HG03520 (cell line): Measurements from ENCODE around the gene CAPZB.

Experiments
- ATAC-seq: cut with Tn5 transposase; IDR thresholded peaks from one replicate; pipeline ENCODE4 v1.9.1; 2021; ENCODE audit warnings: mild to moderate bottlenecking, moderate library complexity; ENCODE audit not compliant: unreplicated experiment

Gene CAPZB

DNA sequence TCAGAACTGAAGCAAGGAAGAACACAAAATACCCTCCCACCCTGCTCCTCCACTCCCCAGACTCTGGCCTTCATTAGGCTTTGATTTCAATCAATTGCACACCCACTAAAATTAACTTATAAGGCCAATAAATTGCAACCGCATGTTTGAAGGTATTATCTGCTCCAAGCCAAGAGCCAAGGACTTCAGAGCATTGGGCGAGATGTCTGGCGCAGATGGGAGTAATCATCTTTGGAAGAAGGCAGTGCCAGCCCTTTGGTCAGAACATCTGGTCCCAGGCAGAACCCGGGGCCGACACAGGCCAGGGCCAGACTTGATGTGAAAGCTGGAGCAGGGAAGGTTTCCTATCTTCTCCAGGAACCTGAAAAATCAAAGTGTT lies 113.2 kb downstream of the CAPZB start:
- no peak for ATAC-seq

DNA sequence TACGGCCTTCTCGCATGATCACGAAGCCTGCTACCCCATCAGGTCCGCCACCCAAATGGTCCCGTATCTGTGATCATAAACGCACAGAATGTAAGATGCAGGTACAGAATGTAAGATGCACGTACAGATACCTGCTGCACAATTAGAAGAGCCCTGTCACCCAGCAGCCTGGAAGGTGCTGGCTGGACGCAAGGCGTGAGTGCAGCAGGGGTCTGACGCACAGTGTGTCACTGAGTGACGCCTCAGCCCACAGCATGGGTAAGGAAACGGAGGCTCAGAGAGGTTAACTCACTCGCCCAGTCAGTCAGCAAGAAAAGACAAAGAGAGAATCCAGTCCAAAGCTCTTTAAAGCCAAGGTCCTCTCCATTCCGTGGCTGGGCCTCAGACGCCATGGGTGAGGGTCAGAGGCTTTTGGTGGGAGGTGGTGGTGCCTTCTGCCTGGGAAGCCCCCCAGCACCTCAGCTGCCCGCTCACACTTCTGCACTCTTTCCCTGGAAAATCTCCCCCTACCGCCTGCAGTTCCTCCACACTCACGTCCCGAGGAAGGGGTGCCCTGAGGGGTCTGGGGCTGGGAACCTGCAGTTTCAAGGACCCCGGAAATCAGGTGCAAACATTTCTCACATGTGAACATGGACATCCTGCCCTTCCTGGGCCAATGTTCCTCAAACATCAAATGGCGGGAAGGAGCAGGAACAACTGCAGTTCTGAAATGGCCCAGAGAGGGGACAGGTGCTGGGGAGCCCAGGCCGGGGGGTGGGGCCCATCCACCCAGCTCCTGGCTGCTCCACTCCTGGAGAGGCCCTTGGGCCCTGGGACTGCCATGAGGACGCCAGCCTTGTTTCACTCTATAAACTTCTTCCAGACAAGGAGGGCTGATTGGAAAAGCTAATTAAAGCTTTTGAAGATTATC lies 113.9 kb downstream of the CAPZB start:
- ATAC-seq: no peak

DNA sequence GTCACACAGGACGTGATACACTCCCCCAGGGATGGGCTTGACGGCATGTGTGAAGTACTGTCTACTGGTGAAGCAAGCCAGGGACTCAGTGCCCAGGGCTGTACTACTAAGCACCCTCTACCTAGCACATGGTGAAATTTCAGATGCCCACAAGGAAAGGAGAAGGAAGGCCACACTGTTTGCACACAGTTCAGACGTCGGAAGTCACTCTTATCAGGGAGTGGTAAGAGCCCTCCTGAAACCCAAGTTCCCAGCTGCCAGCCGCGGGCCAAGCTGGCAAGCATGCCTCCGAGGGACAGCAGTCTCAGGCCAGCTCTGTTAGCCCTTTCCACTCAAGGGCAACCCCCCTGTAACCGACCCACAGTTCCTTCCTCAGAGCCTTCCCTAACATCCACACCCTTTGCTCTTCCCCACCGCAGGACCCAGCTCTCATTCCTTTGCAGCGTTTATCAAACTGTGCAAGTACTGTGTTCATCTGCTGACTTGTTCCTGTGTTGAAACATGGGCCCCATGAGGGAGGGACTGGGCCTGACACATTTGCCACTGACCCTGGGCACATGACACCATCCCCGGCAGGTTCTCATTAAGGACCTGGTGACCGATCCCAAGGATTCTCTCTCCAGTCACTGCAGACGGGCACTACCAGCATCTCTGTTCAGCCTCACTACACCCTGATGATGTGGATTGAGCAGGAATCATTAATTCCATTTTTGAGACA lies 114.7 kb downstream of the CAPZB start:
- ATAC-seq: no peak

DNA sequence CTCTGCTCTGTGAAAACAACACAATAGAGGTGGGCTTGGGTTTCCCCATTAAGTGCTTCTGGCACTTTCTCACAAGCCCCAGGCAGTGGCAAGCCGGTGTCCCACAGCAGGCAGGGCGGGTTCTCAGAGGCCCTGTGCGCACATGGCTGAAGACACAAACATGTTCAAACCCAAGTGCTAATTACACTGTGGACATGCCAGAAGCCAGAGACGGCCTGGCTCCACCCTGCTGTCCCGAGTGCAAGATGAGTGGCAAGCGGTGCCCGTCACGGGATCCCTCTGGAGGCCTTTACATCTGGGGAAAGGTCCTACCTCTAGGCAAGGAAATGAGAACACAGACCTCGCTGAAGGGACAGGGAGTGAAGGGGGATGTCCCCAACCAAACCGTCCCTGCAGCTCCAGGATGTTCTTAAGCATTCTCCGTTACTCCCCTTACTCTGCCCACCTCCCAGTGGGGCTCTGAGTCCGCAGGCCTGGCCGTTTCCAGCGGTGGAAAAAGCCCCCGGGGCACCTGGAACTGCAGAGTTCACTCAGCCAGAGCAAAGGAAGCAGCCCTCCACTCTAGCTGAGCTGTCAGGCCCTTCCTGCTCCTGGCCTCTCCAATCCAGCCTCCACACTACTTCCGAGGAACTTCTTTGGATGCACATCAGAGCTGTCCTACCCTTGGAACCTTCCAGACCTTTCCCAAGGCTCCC lies 115.8 kb downstream of the CAPZB start:
- ATAC-seq: no peak

DNA sequence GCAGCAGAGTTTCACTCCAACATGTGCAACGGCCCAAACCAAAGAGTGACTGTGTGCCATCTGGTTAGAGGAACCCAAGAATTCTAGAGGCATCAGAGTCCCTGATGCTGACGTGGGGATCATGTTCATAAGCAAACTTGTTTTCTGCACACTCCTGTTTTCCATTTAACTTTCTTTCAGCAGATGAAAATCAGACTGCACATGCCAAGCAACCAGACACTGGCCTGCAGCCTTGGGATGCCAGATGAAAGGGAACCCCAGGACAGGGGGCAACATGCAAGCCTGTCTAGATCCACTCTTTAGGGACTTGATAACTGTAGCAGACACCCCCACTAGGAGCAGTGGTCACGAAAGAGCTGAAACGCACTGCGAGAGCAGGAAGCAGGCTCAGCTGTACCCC lies 116.4 kb downstream of the CAPZB start:
- ATAC-seq: no peak

DNA sequence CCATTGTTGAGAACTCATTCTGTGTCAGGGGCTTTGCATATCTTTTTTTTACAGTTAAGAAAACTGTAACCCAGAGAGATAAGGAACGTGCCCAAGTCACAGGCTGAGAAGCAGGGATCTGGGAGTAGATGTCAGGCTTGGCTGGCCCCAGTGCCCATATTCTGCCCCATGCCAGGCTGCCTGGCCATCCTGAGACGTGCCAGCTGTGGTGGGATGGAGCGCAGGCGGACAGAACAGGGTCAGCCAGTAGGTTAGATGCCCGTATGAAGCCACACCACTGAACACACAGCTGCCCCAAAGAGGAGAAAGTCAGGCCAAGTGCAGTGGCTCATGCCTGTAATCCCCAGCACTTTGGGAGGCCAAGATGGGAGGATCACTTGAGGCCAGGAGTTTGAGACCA lies 117.3 kb downstream of the CAPZB start:
- no peak for ATAC-seq

DNA sequence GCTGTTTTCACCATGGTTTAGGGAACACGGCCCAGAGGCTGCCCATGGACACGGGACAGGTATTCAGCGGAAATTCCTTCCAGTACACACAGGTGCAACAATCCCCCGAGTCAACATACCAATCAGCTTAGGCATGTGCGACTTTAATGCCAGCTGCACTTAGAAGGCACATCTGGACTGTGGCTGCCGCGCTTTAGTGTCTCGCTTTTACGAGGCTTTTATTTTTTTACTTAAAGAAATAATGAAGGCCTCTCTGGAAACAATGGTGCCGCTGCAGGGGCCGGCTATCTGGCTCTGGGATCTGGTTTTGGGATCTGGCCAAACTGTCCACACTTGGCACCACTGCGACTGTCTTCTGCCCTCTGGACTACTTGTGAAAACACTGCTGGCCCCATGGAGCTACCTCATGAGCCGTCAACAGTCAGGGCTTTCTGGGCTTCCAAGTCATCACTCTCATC lies 117.7 kb downstream of the CAPZB start:
- ATAC-seq: no peak

DNA sequence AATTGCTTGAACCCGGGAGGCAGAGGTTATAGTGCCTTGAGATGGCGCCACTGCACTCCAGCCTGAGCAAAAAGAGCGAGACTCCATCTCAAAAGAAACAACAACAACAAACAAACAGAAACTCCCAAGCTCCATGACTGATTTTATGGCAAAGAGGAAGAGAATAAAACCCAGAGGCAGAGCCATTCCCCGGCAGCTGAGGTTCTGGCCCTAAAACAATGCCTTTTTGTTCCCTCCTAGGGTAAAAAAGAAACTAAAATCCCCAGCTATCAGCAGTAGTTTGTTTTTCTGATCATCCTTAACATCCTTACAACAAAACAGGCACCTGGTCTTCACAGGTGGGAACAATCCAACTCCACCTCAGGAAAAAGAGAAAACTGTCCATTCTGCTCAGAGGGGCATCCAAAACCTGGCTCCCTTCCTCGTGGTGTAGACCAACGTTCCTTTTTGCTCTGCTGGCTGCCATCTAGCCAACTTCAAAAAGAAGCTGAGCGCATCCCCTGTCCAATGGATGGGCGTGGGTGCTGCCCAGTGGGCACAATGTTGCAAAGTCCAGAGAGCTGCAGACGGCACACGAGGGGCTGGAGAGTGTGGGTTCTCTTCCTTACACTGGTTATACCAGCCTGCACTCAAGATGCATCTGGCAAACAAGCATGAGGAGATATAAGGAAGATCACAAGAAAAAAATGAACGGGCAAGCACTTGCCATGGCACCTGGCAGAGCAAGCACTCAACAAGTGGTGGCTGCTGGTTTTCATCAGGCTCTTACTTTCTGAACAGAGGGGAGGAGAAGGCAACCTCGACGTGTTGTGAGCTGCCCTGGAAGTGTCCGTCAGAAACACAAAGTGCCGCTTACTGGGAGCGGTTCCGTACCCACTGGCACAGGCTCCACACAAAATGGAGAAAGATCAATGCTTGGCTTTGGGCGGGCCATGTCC lies 118.5 kb downstream of the CAPZB start:
- ATAC-seq: no peak

DNA sequence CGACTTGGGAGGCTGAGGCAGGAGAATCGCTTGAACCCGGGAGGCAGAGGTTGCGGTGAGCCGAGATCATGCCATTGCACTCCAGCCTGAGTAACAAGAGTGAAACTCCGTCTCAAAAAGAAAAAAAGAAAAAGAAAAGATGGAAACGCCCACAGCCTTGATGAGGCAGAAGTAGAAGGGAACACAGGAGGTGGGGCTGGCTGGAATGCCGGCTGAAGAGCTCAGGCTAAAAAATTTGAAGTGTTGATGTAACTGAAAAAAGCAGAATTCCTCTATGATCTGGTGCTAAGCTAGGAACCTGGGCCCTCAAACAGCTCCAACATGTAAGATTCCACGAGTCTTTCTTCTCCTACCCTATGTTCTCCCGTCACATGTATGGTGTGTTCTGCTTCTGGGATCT lies 119.6 kb downstream of the CAPZB start:
- ATAC-seq: no peak

DNA sequence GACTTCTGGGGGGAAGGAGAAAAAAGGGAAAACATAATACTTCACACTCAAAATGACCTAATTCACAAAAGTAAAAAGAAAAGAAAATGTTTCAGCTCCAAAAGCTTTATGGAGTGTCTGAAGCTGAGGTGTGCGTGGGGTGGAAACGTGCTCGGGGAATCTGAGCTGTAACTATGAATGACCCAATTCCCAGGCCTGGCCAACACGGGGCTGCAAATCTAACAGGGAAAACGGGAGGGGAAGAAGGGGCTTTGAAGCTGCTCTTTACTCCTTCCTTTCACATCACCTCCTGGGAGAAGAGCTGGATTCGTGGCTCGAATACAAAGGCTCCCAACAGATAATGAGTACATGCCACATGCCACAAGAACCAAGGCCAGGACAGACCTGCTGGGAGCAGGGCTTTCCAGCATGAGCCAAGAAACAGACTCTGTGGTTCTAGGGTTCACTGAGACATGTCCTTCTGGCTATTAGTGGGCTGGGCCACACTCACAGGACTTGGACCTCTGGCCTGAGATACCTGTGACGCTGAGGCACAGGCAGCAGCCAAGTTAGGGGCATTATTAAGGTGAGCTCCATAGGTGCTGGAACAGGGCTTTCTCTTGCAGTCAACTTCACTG lies 121.7 kb downstream of the CAPZB start:
- ATAC-seq: no peak

DNA sequence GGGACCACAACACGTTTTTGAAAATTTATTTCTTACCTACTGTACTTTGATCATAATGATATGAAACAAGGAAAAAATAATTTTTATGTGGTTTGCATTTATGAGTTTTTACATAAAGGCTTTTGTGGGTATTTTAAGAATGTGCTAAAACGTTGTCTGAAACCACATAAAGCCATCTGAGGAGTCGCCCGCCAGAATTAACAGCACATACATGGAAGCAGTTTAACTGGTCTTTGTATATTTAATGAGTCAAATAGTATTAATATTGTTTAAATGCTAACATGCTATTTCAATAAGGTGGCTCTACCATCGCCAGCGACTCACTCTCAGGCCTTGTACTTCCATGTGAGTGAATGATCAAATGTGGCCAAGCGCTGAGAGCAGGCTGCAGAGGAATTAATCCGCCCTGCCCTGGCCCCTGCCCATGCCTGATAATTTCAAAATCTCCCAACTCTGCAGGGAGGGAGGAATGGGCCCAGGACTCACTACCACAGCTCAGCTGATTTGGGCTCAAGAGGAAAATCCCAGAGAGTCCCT lies 123.7 kb downstream of the CAPZB start:
- ATAC-seq: no peak

DNA sequence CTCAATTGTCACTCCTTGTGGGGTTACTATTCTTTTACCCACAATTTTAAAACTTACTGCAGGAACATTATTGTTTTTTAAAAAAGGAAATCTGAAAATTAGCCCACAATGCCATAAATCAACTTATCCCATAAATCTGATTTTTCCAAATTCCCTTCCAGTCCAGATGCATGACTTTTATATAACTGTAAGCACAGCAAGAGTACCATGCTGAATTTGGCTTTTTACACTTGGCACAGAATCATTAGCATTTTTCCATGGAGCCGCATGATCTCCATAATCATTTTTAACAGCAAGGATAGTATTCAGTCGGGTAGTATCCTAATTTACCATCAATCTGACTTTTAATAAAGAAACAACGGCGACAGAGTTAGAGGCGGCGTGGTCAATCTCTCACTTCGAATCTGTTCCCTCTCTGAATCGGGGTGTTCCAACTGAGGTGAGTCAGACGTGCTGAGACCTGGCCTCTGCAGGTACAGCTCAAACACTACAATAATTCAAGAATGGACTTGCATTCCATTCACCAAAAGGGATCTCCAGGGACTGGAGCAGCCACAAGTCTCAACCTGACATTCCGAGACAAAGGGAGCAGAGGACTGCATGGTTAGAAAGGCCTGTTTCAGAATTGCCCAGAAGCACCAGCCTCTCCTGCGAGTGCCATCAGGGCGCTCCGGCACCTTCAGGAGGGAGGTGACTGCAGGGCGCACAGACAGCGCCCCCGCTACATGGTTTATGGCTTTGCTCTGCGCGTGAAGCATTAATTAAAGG lies 124.3 kb downstream of the CAPZB start:
- ATAC-seq: no peak

DNA sequence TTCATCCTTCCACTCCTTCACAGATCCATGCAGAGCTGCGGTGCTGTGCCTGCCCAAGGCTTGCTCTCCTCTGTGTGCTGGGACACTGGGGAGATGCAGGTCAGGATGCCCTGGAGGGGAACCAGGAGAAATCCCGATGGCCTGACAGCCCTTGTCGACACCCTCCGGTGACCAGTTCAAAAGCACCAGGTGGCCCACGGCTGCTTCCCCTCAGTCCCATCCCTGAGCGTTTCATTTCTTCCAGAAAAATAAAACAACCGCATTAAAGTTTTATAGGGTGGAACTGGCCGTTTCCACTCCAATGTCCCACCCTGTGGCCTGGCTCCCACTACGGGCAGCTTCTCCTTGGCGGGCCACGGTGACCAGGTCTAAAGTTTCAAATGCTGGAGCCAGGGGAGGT lies 124.9 kb downstream of the CAPZB start:
- ATAC-seq: no peak

DNA sequence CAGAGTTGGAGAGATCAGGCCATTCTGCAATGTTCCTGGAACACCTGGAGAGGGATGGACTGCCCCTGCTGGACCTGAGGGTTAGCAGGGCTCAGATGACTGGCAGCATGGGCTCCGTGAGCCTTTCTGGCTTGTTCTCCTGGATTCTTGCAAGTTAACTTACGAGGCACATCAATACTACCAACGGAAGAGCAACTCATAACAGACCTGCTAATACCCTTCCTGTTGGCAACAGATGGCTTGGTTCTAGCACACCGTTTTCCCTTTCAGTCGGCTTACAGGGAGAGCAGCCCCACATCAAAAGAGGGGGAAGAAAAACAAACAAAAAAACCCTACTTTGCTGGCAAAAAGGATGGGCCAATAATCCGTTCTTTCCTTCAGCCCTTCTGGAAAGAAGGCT lies 125.3 kb downstream of the CAPZB start:
- no peak for ATAC-seq

DNA sequence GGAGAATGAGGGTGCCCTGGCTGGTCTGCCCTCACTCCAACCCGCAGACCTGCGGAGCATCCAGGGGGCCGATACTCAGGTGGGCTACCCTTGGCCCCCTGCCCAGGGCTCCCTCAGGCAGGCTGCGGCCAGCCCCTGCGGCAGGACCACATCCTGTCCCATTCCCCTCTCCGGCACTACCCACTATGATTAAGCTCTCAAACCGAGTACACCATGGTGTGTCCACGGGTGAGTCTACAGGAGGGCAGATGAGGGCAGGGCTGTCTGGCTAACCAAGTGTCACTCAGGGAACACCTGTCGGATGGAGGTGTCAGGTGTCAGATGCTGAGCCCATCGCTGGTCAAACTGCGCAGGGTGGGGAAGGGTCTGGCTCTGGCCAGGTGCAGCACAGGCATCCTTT lies 126.0 kb downstream of the CAPZB start:
- ATAC-seq: no peak

DNA sequence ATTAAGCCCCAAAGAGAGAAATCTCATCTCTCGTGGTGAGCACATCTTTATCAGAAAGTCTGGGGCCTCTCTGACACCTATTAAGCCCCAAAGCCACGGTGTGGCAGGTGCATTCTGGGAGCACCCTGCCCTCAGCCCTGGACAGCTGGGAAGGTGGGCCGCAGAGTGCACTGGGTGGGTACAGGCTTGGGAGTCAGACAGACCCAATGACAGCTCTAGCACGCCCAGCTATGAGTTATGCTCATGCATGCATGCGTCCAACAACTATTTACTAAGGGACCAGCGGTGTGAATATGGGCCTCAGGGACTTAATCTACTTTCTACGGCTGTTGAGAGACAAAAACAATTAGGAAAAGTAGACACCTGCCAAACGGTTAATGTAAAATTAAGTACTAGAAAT lies 126.6 kb downstream of the CAPZB start:
- ATAC-seq: no peak

DNA sequence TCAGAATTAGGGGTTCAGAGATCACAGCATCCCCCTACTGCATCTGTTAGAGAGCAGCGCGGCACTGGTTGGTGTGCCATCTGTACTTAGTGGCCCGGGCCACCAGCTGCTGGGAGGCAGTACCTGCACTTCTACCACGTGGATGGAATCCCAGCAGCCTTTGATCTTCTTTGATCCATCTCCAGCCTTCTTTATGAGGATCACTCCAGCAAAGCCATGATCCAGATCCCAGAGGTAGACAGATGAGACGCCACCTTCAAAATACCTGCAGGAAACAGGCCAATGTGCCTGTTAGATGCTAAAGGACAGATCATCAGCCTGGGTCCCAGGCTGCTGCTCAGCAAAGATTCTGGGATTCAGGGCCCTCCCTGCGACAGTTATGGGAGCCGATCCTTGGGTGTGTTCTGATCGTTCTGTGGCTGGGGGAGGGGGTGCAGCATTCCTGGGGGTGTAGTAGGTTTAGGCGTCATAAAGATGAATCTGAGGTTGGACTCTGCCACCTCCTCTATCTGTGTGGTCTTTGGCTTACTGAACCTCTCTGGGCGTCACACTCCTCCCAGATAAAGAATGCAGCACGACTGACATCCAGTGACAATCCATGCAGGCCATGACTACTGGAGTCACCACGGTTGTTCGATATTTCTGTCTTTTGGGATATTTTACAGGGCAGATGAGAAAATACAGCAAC lies 127.9 kb downstream of the CAPZB start:
- ATAC-seq: no peak

DNA sequence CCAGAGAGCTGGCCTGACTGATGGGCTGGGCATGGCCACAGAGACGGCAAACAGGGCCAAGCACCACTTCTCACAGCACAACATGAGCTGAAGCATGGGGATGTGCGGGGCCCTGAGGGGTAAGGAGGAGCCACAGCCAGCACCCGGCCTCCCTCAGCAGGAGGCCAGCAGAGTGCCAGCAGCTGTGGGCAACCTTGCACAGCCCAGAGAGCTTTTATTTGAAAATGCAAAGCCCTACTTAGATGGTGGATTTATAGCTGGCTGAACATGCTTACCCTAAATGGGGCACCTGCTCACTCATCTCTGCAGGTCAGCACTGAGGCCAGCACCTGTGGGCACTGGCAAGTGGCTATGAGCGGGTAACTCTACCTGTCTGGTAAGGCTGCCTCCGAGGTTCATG lies 129.1 kb downstream of the CAPZB start:
- ATAC-seq: no peak
